ENCODE data around the gene OTOS. TPM values are rescaled to one million over a fixed set of nuclear protein-coding genes. Genes with fewer than 3 reads are reported as not detected.
A peak's percentile ranks its signal among the peaks of the same experiment; 100 is the strongest.

OTOS gene
- total RNA-seq, 2 donors from 2014 or later: not detected

GRCh38 chr2:240160291-240161086 is 20.0 kb upstream of the OTOS start:
- no peak for DNase-seq (ENCODE audit: low spot score in 2 of 2)
- Mint-ChIP-seq H3K27ac (peak overlapping the region in 1 of 2 donors; percentile 73), H3K9me3 (peaks cover 0 to 6% of the 10 kb centered on the region in 2 donors), H3K36me3 (no peaks in the 10 kb centered on the region)
- ATAC-seq: peak in 1 of 2 donors; percentile 5

GRCh38 chr2:240159251-240159839 is 18.9 kb upstream of the OTOS start:
- no peaks in the 10 kb centered on the region for H3K36me3 Mint-ChIP-seq
- no peak for DNase-seq (ENCODE audit: low spot score in 2 of 2)
- ATAC-seq: no peak
- no peak overlapping the region for H3K27ac Mint-ChIP-seq
- peaks cover 0 to 6% of the 10 kb centered on the region in 2 donors for H3K9me3 Mint-ChIP-seq

GRCh38 chr2:240157147-240157470 is 16.7 kb upstream of the OTOS start:
- peaks cover 5 to 6% of the 10 kb centered on the region in 2 donors for H3K9me3 Mint-ChIP-seq
- no peak for DNase-seq (ENCODE audit: low spot score in 2 of 2)
- H3K27ac Mint-ChIP-seq: no peak overlapping the region
- no peak for ATAC-seq
- H3K36me3 Mint-ChIP-seq: peaks cover 0 to 5% of the 10 kb centered on the region in 2 donors

GRCh38 chr2:240156435-240157146 is 16.1 kb upstream of the OTOS start:
- no peak for ATAC-seq
- H3K9me3 Mint-ChIP-seq: peaks cover 5 to 6% of the 10 kb centered on the region in 2 donors
- peaks cover 0 to 5% of the 10 kb centered on the region in 2 donors for H3K36me3 Mint-ChIP-seq
- H3K27ac Mint-ChIP-seq: no peak overlapping the region
- DNase-seq (ENCODE audit: low spot score in 2 of 2): no peak

GRCh38 chr2:240155745-240156390 is 15.4 kb upstream of the OTOS start:
- peaks cover 5 to 6% of the 10 kb centered on the region in 2 donors for H3K9me3 Mint-ChIP-seq
- H3K36me3 Mint-ChIP-seq: peaks cover 0 to 5% of the 10 kb centered on the region in 2 donors
- no peak overlapping the region for H3K27ac Mint-ChIP-seq
- ATAC-seq (no peak), DNase-seq (ENCODE audit: low spot score in 2 of 2) (no peak)

- DNase-seq (ENCODE audit: low spot score in 2 of 2) (no peak), ATAC-seq (no peak)
- H3K9me3 Mint-ChIP-seq: peaks cover 5 to 6% of the 10 kb centered on the region in 2 donors
- H3K27ac Mint-ChIP-seq: no peak overlapping the region
- H3K36me3 Mint-ChIP-seq: peaks cover 0 to 5% of the 10 kb centered on the region in 2 donors
Measured at GRCh38 chr2:240155048-240155744, 14.7 kb upstream of the OTOS start.

GRCh38 chr2:240154606-240155005 is 14.1 kb upstream of the OTOS start:
- DNase-seq (ENCODE audit: low spot score in 2 of 2) (no peak), ATAC-seq (no peak)
- Mint-ChIP-seq H3K27ac (no peak overlapping the region), H3K36me3 (peaks cover 0 to 5% of the 10 kb centered on the region in 2 donors), H3K9me3 (peaks cover 5 to 6% of the 10 kb centered on the region in 2 donors)

GRCh38 chr2:240153418-240153817 is 13.0 kb upstream of the OTOS start:
- ATAC-seq (no peak), DNase-seq (ENCODE audit: low spot score in 2 of 2) (no peak)
- Mint-ChIP-seq H3K36me3 (peaks cover 0 to 5% of the 10 kb centered on the region in 2 donors), H3K9me3 (peaks cover 5 to 6% of the 10 kb centered on the region in 2 donors), H3K27ac (no peak overlapping the region)

GRCh38 chr2:240151477-240152031 is 11.1 kb upstream of the OTOS start:
- H3K27ac Mint-ChIP-seq: peak overlapping the region in 1 of 2 donors; percentile 56
- DNase-seq (ENCODE audit: low spot score in 2 of 2) (no peak), ATAC-seq (no peak)
- H3K36me3 Mint-ChIP-seq: peaks cover 0 to 5% of the 10 kb centered on the region in 2 donors
- H3K9me3 Mint-ChIP-seq: peaks cover 5 to 15% of the 10 kb centered on the region in 2 donors

- H3K27ac Mint-ChIP-seq: no peak overlapping the region
- DNase-seq (ENCODE audit: low spot score in 2 of 2) (peak in 1 of 2 donors; percentile 51), ATAC-seq (peak; percentile 44 to 64)
- peaks cover 0 to 5% of the 10 kb centered on the region in 2 donors for H3K36me3 Mint-ChIP-seq
- H3K9me3 Mint-ChIP-seq: peaks cover 5 to 15% of the 10 kb centered on the region in 2 donors
Measured at GRCh38 chr2:240149943-240150784, 9.7 kb upstream of the OTOS start.

GRCh38 chr2:240147911-240148587 is 7.6 kb upstream of the OTOS start:
- peaks cover 0 to 5% of the 10 kb centered on the region in 2 donors for H3K36me3 Mint-ChIP-seq
- no peak overlapping the region for H3K27ac Mint-ChIP-seq
- DNase-seq (ENCODE audit: low spot score in 2 of 2): no peak
- peaks cover 5 to 15% of the 10 kb centered on the region in 2 donors for H3K9me3 Mint-ChIP-seq
- ATAC-seq: no peak

- DNase-seq (ENCODE audit: low spot score in 2 of 2) (no peak), ATAC-seq (no peak)
- peaks cover 0 to 10% of the 10 kb centered on the region in 2 donors for H3K9me3 Mint-ChIP-seq
- no peak overlapping the region for H3K27ac Mint-ChIP-seq
- peaks cover 0 to under 1% of the 10 kb centered on the region in 2 donors for H3K36me3 Mint-ChIP-seq
Measured at GRCh38 chr2:240147382-240147781, 6.9 kb upstream of the OTOS start.

GRCh38 chr2:240146627-240147278 is 6.3 kb upstream of the OTOS start:
- ATAC-seq: no peak
- Mint-ChIP-seq H3K27ac (no peak overlapping the region), H3K9me3 (peaks cover 0 to 10% of the 10 kb centered on the region in 2 donors), H3K36me3 (no peaks in the 10 kb centered on the region)
- no peak for DNase-seq (ENCODE audit: low spot score in 2 of 2)

- no peaks in the 10 kb centered on the region for H3K36me3 Mint-ChIP-seq
- no peak for ATAC-seq
- no peak for DNase-seq (ENCODE audit: low spot score in 2 of 2)
- no peak overlapping the region for H3K27ac Mint-ChIP-seq
- peaks cover 0 to 10% of the 10 kb centered on the region in 2 donors for H3K9me3 Mint-ChIP-seq
Measured at GRCh38 chr2:240146141-240146561, 5.7 kb upstream of the OTOS start.

Measured in activated naive CD4-positive, alpha-beta T cell treated with anti-CD3 and anti-CD28 coated beads, Interleukin-2, amount 50 U/mL, for 72 hours (primary cell).